ENCODE data around the gene DUS3L. TPM values are rescaled to one million over a fixed set of nuclear protein-coding genes. Genes with fewer than 3 reads are reported as not detected.

The DUS3L gene
- total RNA-seq, 1 donor from 2014 or later, result 61.1 TPM

GRCh38 chr19:5832527-5833216 lies 41.7 kb upstream of the DUS3L start:
- TF ChIP-seq, protein P1, sequence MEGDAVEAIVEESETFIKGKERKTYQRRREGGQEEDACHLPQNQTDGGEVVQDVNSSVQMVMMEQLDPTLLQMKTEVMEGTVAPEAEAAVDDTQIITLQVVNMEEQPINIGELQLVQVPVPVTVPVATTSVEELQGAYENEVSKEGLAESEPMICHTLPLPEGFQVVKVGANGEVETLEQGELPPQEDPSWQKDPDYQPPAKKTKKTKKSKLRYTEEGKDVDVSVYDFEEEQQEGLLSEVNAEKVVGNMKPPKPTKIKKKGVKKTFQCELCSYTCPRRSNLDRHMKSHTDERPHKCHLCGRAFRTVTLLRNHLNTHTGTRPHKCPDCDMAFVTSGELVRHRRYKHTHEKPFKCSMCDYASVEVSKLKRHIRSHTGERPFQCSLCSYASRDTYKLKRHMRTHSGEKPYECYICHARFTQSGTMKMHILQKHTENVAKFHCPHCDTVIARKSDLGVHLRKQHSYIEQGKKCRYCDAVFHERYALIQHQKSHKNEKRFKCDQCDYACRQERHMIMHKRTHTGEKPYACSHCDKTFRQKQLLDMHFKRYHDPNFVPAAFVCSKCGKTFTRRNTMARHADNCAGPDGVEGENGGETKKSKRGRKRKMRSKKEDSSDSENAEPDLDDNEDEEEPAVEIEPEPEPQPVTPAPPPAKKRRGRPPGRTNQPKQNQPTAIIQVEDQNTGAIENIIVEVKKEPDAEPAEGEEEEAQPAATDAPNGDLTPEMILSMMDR (IDR thresholded peaks at IDR 0.05; ENCODE audit: unreplicated experiment), result no peak
- Mint-ChIP-seq H3K4me1 (peaks cover 7% of the 10 kb centered on the region), H3K36me3 (no peaks in the 10 kb centered on the region)

DNA sequence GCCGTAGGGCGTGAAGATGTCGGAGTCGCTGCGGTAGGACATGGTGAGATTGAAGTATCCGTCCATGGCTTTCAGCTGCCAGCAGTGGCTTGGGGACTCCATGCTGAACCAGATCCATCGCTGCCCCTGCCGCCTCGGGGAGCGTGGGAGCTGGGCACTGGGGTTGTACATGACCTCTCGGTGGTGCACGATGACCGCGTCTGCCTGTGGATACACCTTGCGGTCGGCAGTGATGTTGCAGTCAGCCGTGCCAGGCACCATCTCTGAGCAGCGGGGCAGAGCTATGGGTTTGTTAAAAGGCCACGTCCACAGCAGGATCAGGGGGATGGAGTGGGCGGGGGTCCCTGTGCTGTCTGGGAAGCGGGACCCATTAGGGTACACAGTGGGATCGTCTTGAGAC lies 41.1 kb upstream of the DUS3L start:
- DNase-seq (ENCODE audit: low spot score in 2 of 2, unreplicated experiment in 2 of 2), result no peak
- Mint-ChIP-seq H3K36me3 (no peaks in the 10 kb centered on the region), H3K4me1 (peaks cover 8% of the 10 kb centered on the region), H3K4me3 (no peak overlapping the region), H3K27me3 (ENCODE audit: low read depth) (peaks cover 20% of the 10 kb centered on the region), H3K9me3 (no peaks in the 10 kb centered on the region), H3K27ac (no peak overlapping the region)
- TF ChIP-seq, protein P1 (IDR thresholded peaks at IDR 0.05; ENCODE audit: unreplicated experiment), result no peak

More at GRCh38 chr19:5832527-5833216, 41.7 kb upstream of the DUS3L start:
- peaks cover 20% of the 10 kb centered on the region for H3K27me3 Mint-ChIP-seq (ENCODE audit: low read depth)
- H3K27ac Mint-ChIP-seq, result no peak overlapping the region
- no peak overlapping the region for H3K4me3 Mint-ChIP-seq
- no peak for DNase-seq (ENCODE audit: low spot score in 2 of 2, unreplicated experiment in 2 of 2)
- H3K9me3 Mint-ChIP-seq, result no peaks in the 10 kb centered on the region

DNA sequence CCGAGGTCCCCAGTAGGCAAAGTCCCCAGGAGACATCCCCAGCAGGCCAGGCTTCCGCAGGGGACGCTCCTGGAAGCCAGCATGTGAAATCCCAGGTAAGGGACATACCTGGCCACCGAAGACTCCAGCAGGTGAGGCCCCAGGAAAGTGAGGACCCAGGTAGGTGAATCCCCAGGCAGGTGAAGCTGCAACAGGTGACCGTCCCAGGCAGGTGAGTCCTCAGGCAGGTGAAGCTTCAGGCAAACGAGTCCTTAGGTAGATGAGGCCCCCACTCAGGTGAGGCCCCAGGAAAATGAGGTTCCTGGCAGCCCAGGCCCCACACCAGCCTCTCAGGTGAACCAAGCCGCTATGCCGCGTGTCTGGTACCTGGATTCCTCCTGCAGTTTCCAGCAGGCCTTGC lies 40.2 kb upstream of the DUS3L start:
- no peak for DNase-seq (ENCODE audit: low spot score in 2 of 2, unreplicated experiment in 2 of 2)
- TF ChIP-seq, protein P1 (IDR thresholded peaks at IDR 0.05; ENCODE audit: unreplicated experiment), result no peak

GRCh38 chr19:5829567-5830310 lies 38.8 kb upstream of the DUS3L start:
- Mint-ChIP-seq H3K27me3 (ENCODE audit: low read depth) (peaks cover 13% of the 10 kb centered on the region), H3K27ac (peak overlapping the region; percentile 64), H3K9me3 (no peaks in the 10 kb centered on the region), H3K36me3 (no peaks in the 10 kb centered on the region), H3K4me3 (peak overlapping the region; percentile 98), H3K4me1 (peaks cover 11% of the 10 kb centered on the region)
- no peak for DNase-seq (ENCODE audit: low spot score in 2 of 2, unreplicated experiment in 2 of 2)
- TF ChIP-seq, protein P1 (IDR thresholded peaks at IDR 0.05; ENCODE audit: unreplicated experiment), result no peak

More for the DNA sequence above, 40.2 kb upstream of the DUS3L start:
- Mint-ChIP-seq H3K27ac (no peak overlapping the region), H3K27me3 (ENCODE audit: low read depth) (peaks cover 20% of the 10 kb centered on the region), H3K9me3 (no peaks in the 10 kb centered on the region), H3K36me3 (no peaks in the 10 kb centered on the region), H3K4me3 (no peak overlapping the region), H3K4me1 (peaks cover 11% of the 10 kb centered on the region)

GRCh38 chr19:5828661-5829566 lies 38.0 kb upstream of the DUS3L start:
- peaks cover 7% of the 10 kb centered on the region for H3K27me3 Mint-ChIP-seq (ENCODE audit: low read depth)
- H3K9me3 Mint-ChIP-seq, result no peaks in the 10 kb centered on the region
- peak overlapping the region; percentile 98 for H3K4me3 Mint-ChIP-seq
- TF ChIP-seq, protein P1 (IDR thresholded peaks at IDR 0.05; ENCODE audit: unreplicated experiment), result no peak
- H3K27ac Mint-ChIP-seq, result peak overlapping the region; percentile 99
- peaks cover 11% of the 10 kb centered on the region for H3K4me1 Mint-ChIP-seq
- peak; percentile 53 to 71 for DNase-seq (ENCODE audit: low spot score in 2 of 2, unreplicated experiment in 2 of 2)
- H3K36me3 Mint-ChIP-seq, result no peaks in the 10 kb centered on the region
